Natural killer cell (primary cell): ENCODE results near the gene RITA1. TPM values are rescaled to one million over a fixed set of nuclear protein-coding genes. Genes with fewer than 3 reads are reported as not detected.
"Not testable (repeated sequence)": the region's sequence is repeated elsewhere in the genome, so short reads cannot be mapped to it uniquely, and the experiment has no call there.

Experiments used
- ATAC-seq, 3 donors: fragments of 150-1000 bp in 2 of 3; fragments of 200-7000 bp in 1 of 3; cut with Tn5 transposase; 1 replicate in 1 of 3; 2 replicates in 2 of 3; pipeline ENCODE4 v1.10.0; 2021; ENCODE audit warnings: mild to moderate bottlenecking in 2 of 3, moderate library complexity in 2 of 3
- DNase-seq, 2 donors: peaks; one replicate each; pipeline versions ENCODE4 v3.0.0 to v3.0.0-alpha.2; 2013 to 2021; ENCODE audit warnings: mixed read lengths in 1 of 2
- H3K27ac ChIP-seq: one replicate; pipeline ENCODE4 v1.5.1; 2013; ENCODE audit warnings: mild to moderate bottlenecking, low read length
- H3K27me3 ChIP-seq: one replicate; pipeline ENCODE4 v1.6.1; 2013; ENCODE audit warnings: low read length; ENCODE audit not compliant: control insufficient read depth, insufficient read depth
- H3K36me3 ChIP-seq: one replicate; pipeline ENCODE4 v1.6.1; 2013; ENCODE audit warnings: low read length; ENCODE audit not compliant: control insufficient read depth, insufficient read depth
- H3K4me1 ChIP-seq: one replicate; pipeline ENCODE4 v1.6.1; 2013; ENCODE audit warnings: low read length; ENCODE audit not compliant: control insufficient read depth, insufficient read depth
- H3K4me3 ChIP-seq: one replicate; pipeline ENCODE4 v1.5.1; 2013; ENCODE audit warnings: low read length
- H3K9me3 ChIP-seq: one replicate; pipeline ENCODE4 v1.6.1; 2013; ENCODE audit warnings: low read length; ENCODE audit not compliant: control insufficient read depth, insufficient read depth
- H3K27ac Mint-ChIP-seq, 2 donors: one replicate each; pipeline ENCODE4 v1.8.0; 2022; ENCODE audit warnings: mild to moderate bottlenecking in 2 of 2, mixed read lengths in 2 of 2, moderate library complexity in 1 of 2
- H3K27me3 Mint-ChIP-seq, 2 donors: one replicate each; pipeline ENCODE4 v1.8.0; 2022; ENCODE audit warnings: low read depth in 2 of 2, mixed read lengths in 2 of 2
- H3K36me3 Mint-ChIP-seq: one replicate; pipeline ENCODE4 v1.8.0; 2022; ENCODE audit warnings: mixed read lengths
- H3K4me1 Mint-ChIP-seq, 2 donors: one replicate each; pipeline ENCODE4 v1.8.0; 2022; ENCODE audit warnings: mixed read lengths in 2 of 2
- H3K4me3 Mint-ChIP-seq: one replicate; pipeline ENCODE4 v1.8.0; 2022; ENCODE audit warnings: mild to moderate bottlenecking, moderate library complexity, mixed read lengths
- H3K9me3 Mint-ChIP-seq, 2 donors: one replicate each; pipeline ENCODE4 v1.8.0; 2022; ENCODE audit warnings: mixed read lengths in 2 of 2
- CTCF ChIP-seq: fragments of 200-600 bp; IDR thresholded peaks from one replicate; pipeline ENCODE4 v1.8.0; 2022; ENCODE audit warnings: antibody characterized with exemption
- WGBS: methylation state at CpG from one replicate; pipeline ENCODE4 v1.1.7; 2013; ENCODE audit warnings: missing lambda C conversion rate; ENCODE audit not compliant: insufficient coverage; 5-methylcytosine and 5-hydroxymethylcytosine counted together
- intact Hi-C: fragments of 100-400 bp; cut with micrococcal nuclease; formaldehyde crosslinking; loops from one replicate; pipeline ENCODE4 v1.14.2; 2022
- total RNA-seq, 4 donors: library from RNA; stranded (reverse); fragments of 120-200 nt in 1 of 4; gene quantifications; one replicate each; pipeline versions ENCODE4 v1.2.3 to v1.2.4, GENCODE V29; 2013 to 2022

The RITA1 gene
- total RNA-seq, 3 donors from 2014 or later (not counting 1 experiment from before 2014, with no cell fraction given), result 7.7 to 13.8 (median 12.0) TPM

DNA sequence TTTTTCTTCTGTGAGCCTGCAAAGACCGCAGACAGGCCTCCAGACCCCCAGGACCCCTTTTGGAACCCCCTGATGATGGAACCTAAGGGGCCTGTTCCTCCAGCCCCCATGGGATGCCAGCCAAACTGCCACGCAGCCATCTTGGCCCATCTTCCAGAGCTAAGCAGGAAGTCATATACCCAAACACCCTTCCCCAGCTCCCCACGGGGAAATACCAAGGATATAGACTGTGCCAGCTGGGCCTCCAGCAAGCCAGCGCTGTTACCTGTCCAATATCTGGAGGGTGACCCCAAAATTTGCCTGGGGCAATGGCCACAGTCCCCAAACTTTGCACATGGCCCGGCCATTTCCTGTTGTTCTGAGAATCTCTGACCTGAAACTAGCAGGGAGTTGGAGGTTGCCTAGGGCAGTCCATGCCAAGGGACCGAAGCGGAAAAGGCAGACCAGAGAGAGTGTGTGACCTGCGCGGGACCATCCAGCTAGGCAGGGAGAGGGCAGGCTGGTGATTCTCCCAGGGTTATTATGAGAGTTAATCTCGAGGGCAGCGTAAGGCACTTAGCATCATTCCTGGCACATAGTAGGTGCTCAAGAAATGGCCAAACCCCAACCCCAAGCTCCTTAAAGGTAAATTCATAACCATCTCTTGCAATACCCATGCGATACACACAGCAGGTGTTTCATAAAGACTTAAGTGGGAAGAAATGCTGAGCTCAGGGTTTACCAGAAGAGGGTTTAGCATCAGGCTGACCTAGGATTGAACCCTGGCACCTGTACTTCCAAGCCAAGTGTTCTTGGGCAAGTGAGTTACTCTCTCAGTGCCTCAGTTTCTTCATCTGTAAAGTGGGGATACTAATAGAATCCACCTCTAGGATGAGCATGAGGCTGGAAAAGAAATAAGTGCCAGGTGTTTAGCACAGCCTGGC is 47.4 kb upstream of the RITA1 start:
- H3K4me1 ChIP-seq, result peaks cover 19% of the 10 kb centered on the region
- no peaks in the 10 kb centered on the region for H3K36me3 ChIP-seq
- DNase-seq (no peak), ATAC-seq (no peak)
- no peak overlapping the region for H3K4me3 ChIP-seq
- intact Hi-C loops, result no loop called here
- Mint-ChIP-seq H3K4me1 (peaks cover 0 to 6% of the 10 kb centered on the region in 2 donors), H3K9me3 (no peaks in the 10 kb centered on the region), H3K36me3 (no peaks in the 10 kb centered on the region), H3K27me3 (peaks cover 9 to 21% of the 10 kb centered on the region in 2 donors), H3K27ac (no peak overlapping the region), H3K4me3 (no peak overlapping the region)
- H3K27me3 ChIP-seq, result peaks cover 5% of the 10 kb centered on the region
- WGBS, result 84% methylated on average over 12 of the region's 12 CpGs
- H3K27ac ChIP-seq, result no peak overlapping the region
- TF ChIP-seq CTCF, result no peak
- H3K9me3 ChIP-seq, result no peaks in the 10 kb centered on the region

- no peak for DNase-seq
- Histone ChIP-seq H3K27ac (no peak overlapping the region), H3K4me1 (peaks cover 19% of the 10 kb centered on the region), H3K4me3 (no peak overlapping the region), H3K27me3 (peaks cover 5% of the 10 kb centered on the region), H3K36me3 (no peaks in the 10 kb centered on the region), H3K9me3 (no peaks in the 10 kb centered on the region)
- peaks cover 0 to 6% of the 10 kb centered on the region in 2 donors for H3K4me1 Mint-ChIP-seq
- no peak overlapping the region for H3K27ac Mint-ChIP-seq
- no peak overlapping the region for H3K4me3 Mint-ChIP-seq
- H3K27me3 Mint-ChIP-seq, result peaks cover 9 to 21% of the 10 kb centered on the region in 2 donors
- intact Hi-C loops, result no loop called here
- H3K36me3 Mint-ChIP-seq, result no peaks in the 10 kb centered on the region
- no peak for ATAC-seq
- H3K9me3 Mint-ChIP-seq, result no peaks in the 10 kb centered on the region
- no peak for TF ChIP-seq CTCF
- 90% methylated on average over 3 of the region's 3 CpGs for WGBS
These were observed 46.7 kb upstream of the RITA1 start for GRCh38 chr12:113138826-113139225.

DNA sequence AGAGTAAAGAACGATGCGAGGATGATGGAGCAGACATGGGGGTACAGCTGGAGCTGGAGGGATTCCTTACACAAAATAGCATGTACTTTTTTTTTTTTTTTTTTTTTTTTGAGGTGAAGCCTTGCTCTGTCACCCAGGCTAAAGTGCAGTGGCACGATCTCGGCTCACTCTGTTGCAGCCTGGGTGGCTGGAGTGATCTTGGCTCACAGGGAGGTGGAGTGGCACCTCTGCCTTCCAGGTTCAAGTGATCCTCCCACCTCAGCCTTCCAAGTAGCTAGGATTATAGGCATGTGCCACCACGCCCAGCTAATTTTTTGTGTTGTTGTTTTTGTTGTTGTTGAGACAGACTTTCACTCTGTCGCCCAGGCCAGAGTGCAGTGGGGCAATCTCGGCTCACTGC is 44.8 kb upstream of the RITA1 start:
- ATAC-seq, result no peak
- H3K4me1 ChIP-seq, result peaks cover 13% of the 10 kb centered on the region
- WGBS, result 92% methylated on average over 5 of the region's 7 CpGs
- DNase-seq, result no peak
- no peaks in the 10 kb centered on the region for H3K9me3 ChIP-seq
- no peaks in the 10 kb centered on the region for H3K27me3 ChIP-seq
- intact Hi-C loops, result no loop called here
- Mint-ChIP-seq H3K27ac (no peak overlapping the region), H3K4me3 (no peak overlapping the region), H3K27me3 (peaks cover 9 to 14% of the 10 kb centered on the region in 2 donors), H3K9me3 (no peaks in the 10 kb centered on the region), H3K36me3 (no peaks in the 10 kb centered on the region), H3K4me1 (peaks cover 0 to 6% of the 10 kb centered on the region in 2 donors)
- no peak overlapping the region for H3K4me3 ChIP-seq
- no peak for TF ChIP-seq CTCF
- no peak overlapping the region for H3K27ac ChIP-seq
- H3K36me3 ChIP-seq, result no peaks in the 10 kb centered on the region

DNA sequence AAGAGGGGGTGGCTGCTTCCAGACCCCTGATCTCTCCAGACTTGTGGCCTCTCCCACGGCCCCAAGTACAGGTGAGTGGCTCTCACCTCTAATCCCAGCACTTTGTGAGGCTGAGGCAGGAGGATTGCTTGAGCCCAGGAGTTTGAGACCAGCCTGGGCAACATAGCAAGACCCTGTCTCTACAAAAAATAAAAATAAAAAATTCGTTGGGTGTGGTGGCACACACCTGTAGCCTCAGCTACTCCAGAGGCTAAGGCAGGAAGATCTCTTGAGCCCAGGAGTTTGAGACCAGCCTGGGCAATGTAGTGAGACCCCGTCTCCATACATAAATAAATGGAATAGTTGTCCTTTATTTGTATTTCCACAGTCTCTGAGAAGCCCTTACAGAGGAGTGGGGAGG is 43.8 kb upstream of the RITA1 start:
- DNase-seq, H3K36me3 ChIP-seq, H3K4me3 Mint-ChIP-seq, H3K27me3 ChIP-seq, H3K4me3 ChIP-seq, H3K27me3 Mint-ChIP-seq, ATAC-seq, H3K9me3 ChIP-seq, H3K9me3 Mint-ChIP-seq, H3K27ac Mint-ChIP-seq, H3K4me1 Mint-ChIP-seq, intact Hi-C loops, H3K4me1 ChIP-seq, H3K27ac ChIP-seq, H3K36me3 Mint-ChIP-seq: not testable (repeated sequence)
- 89% methylated on average over 3 of the region's 3 CpGs for WGBS
